K562 (cell line): Measurements from ENCODE around the gene DAPK2. TPM values are rescaled to one million over a fixed set of nuclear protein-coding genes. Genes with fewer than 3 reads are reported as not detected.

ENCODE experiments used
- ATF7 ChIP-seq: fragments of 450-650 bp; IDR thresholded peaks from 2 replicates; pipeline ENCODE4 v1.7.1; 2014; ENCODE audit warnings: mild to moderate bottlenecking, moderate library complexity
- C11orf30 ChIP-seq: fragments of 450-650 bp; IDR thresholded peaks from 2 replicates; pipeline ENCODE4 v1.6.1; 2016; ENCODE audit warnings: low read depth, mild to moderate bottlenecking
- CBX2 ChIP-seq: fragments of 200-600 bp; sonication (generic); IDR thresholded peaks from one replicate; pipeline ENCODE4 v1.6.1; 2012; ENCODE audit warnings: mild to moderate bottlenecking, low read length, inconsistent platforms; ENCODE audit not compliant: insufficient read depth, poor library complexity, severe bottlenecking
- CSDE1 ChIP-seq, 2 experiments: fragments of 450-650 bp; IDR thresholded peaks; 2 replicates each; pipeline ENCODE4 v1.6.1; 2016; ENCODE audit warnings: mild to moderate bottlenecking in 1 of 2
- CUX1 ChIP-seq: fragments of 200-800 bp; sonication (Bioruptor generic); IDR thresholded peaks from 2 replicates; pipeline ENCODE4 v1.6.1; 2016; ENCODE audit warnings: missing genetic modification characterization, missing compliant biosample characterization
- DDX20 ChIP-seq: fragments of 450-650 bp; IDR thresholded peaks from 2 replicates; pipeline ENCODE4 v1.6.1; 2016; ENCODE audit warnings: missing genetic modification characterization, low read depth, mild to moderate bottlenecking, missing compliant biosample characterization, moderate library complexity
- DNMT1 ChIP-seq: fragments of 450-650 bp; IDR thresholded peaks from 2 replicates; pipeline ENCODE4 v1.6.1; 2016; ENCODE audit warnings: antibody characterized with exemption, mild to moderate bottlenecking
- HCFC1 ChIP-seq: IDR thresholded peaks from 2 replicates; pipeline ENCODE4 v1.6.1; 2012; ENCODE audit warnings: low read depth, low read length, improper control_type of control experiment
- MCM3 ChIP-seq: fragments of 450-650 bp; IDR thresholded peaks from 2 replicates; pipeline ENCODE4 v1.6.1; 2016
- MXI1 ChIP-seq: IDR thresholded peaks from 2 replicates; pipeline ENCODE4 v1.6.1; 2011; ENCODE audit warnings: low read depth, mild to moderate bottlenecking, improper control_type of control experiment, low read length
- POLR2AphosphoS5 ChIP-seq: IDR thresholded peaks from 2 replicates; pipeline ENCODE4 v1.6.1; 2011; ENCODE audit warnings: mild to moderate bottlenecking, low read depth, low read length, moderate library complexity; ENCODE audit not compliant: control insufficient read depth, insufficient read depth
- SMAD1 ChIP-seq: fragments of 150-350 bp; IDR thresholded peaks from 2 replicates; pipeline ENCODE4 v1.6.1; 2014; ENCODE audit warnings: low read length, low read depth; ENCODE audit not compliant: partially characterized antibody
- SMC3 ChIP-seq: conservative IDR thresholded peaks from 2 replicates; pipeline ENCODE4 v1.6.1; 2011; ENCODE audit warnings: low read depth, low read length, improper control_type of control experiment; ENCODE audit not compliant: insufficient read depth
- ZBTB11 ChIP-seq, 3 experiments: fragments of 200-800 bp in 1 of 3; fragments of 250-450 bp in 1 of 3; fragments of 450-650 bp in 1 of 3; sonication (Bioruptor Pico) in 1 of 3; sonication (Bioruptor generic) in 1 of 3; formaldehyde crosslinking in 1 of 3; IDR thresholded peaks; 2 replicates each; pipeline versions ENCODE4 v1.6.1 to v1.8.0; 2016 to 2022; ENCODE audit warnings: mild to moderate bottlenecking in 2 of 3, missing genetic modification characterization in 2 of 3, missing compliant biosample characterization in 1 of 3, moderate library complexity in 1 of 3
- ZBTB34 ChIP-seq: fragments of 250-450 bp; sonication (Bioruptor Pico); IDR thresholded peaks from 2 replicates; pipeline ENCODE4 v1.8.0; 2021; ENCODE audit warnings: mild to moderate bottlenecking, moderate library complexity
- ZNF143 ChIP-seq: sonication (generic); formaldehyde crosslinking; IDR thresholded peaks from 2 replicates; pipeline ENCODE4 v1.9.0; 2022; ENCODE audit warnings: mild to moderate bottlenecking, missing genetic modification reagents
- ZNF280A ChIP-seq: fragments of 450-650 bp; IDR thresholded peaks from 2 replicates; pipeline ENCODE4 v1.6.1; 2018; ENCODE audit warnings: mild to moderate bottlenecking, low read depth; ENCODE audit not compliant: partially characterized antibody
- polyA plus RNA-seq, 8 experiments: library from polyadenylated mRNA; depleted of rRNA in 4 of 8; stranded (reverse) in 5 of 8; unstranded in 3 of 8; fragments of >200 nt; fragmentation: Nextera tagmentation in 2 of 8; fragmentation: Illumina TruSeq in 1 of 8; extraction: Ambion mirVana in 2 of 8; extraction: Trizol in 1 of 8; gene quantifications; 2 replicates each; pipeline versions ENCODE4 v1.2.1 to v1.2.3, GENCODE V29; 2011 to 2014; ENCODE audit warnings: inconsistent platforms in 1 of 8, missing spikeins in 1 of 8
- total RNA-seq, 7 experiments: library from RNA; depleted of rRNA in 6 of 7; stranded (reverse); fragments of >200 nt in 6 of 7; fragmentation: Illumina TruSeq in 2 of 7; extraction: Trizol in 2 of 7; gene quantifications; 2 replicates each; pipeline versions ENCODE4 v1.2.1 to v1.2.3, GENCODE V29; 2011 to 2021; ENCODE audit warnings: low replicate concordance in 1 of 7

Gene DAPK2
- total and polyA plus RNA-seq, 9 of the 15 experiments (the other 6 are each of a cell fraction or from before 2014, with no cell fraction given) = 0.14 to 5.2 (median 2.2) TPM

- TF ChIP-seq ZBTB11 (CRISPR knock-in tag; IDR thresholded peaks at IDR 0.05) (no peak), SMAD1 (no peak), ZNF280A (no peak), DDX20 (tag) (no peak), MXI1 (no peak), SMC3 (no peak), HCFC1 (no peak), C11orf30 (no peak), POLR2AphosphoS5 (no peak), MCM3 (no peak), ZNF143 (CRISPR knock-in tag) (no peak), CUX1 (CRISPR knock-in tag) (0 out of 2 replicates have a peak, but pooled peaks have one; percentile 63), DNMT1 (no peak), CBX2 (no peak), ATF7 (no peak), CSDE1 (IDR thresholded peaks at IDR 0.05) (no peak), ZBTB34 (CRISPR knock-in tag) (no peak)
Observed at GRCh38 chr15:63895787-63896218, 150.5 kb downstream of the DAPK2 start (continued).
